Neural cell (in vitro differentiated cells): ENCODE measurements around the gene EEF2K.

Source experiments
- EP300 ChIP-seq: fragments of 450-650 bp; conservative IDR thresholded peaks from 2 replicates; pipeline ENCODE4 v1.6.1; 2014; ENCODE audit warnings: antibody characterized with exemption, mild to moderate bottlenecking, moderate library complexity; ENCODE audit not compliant: poor library complexity, severe bottlenecking
- EZH2 ChIP-seq: fragments of 200-600, 300-800 bp; shearing (Covaris generic), sonication (generic); IDR thresholded peaks from 2 replicates; pipeline ENCODE4 v1.6.1; 2014; ENCODE audit warnings: antibody characterized with exemption, low read length, borderline replicate concordance, mild to moderate bottlenecking; ENCODE audit not compliant: insufficient read depth, poor library complexity, severe bottlenecking
- POLR2AphosphoS5 ChIP-seq: IDR thresholded peaks from 2 replicates; pipeline ENCODE4 v1.6.1; 2012
- RAD21 ChIP-seq: fragments of 450-650 bp; conservative IDR thresholded peaks from 2 replicates; pipeline ENCODE4 v1.6.1; 2014; ENCODE audit warnings: antibody characterized with exemption, mild to moderate bottlenecking, moderate library complexity
- TAF1 ChIP-seq: IDR thresholded peaks from 2 replicates; pipeline ENCODE4 v1.6.1; 2012; ENCODE audit warnings: low read depth
- TF ChIP-seq, protein P1 (sequence below): IDR thresholded peaks from 2 replicates; pipeline ENCODE4 v1.6.1; 2012; ENCODE audit warnings: borderline replicate concordance
- TF ChIP-seq, protein P2 (sequence below): fragments of 450-650 bp; IDR thresholded peaks from 2 replicates; pipeline ENCODE4 v1.5.1; 2014; ENCODE audit warnings: antibody characterized with exemption, mild to moderate bottlenecking, moderate library complexity; ENCODE audit not compliant: poor library complexity, severe bottlenecking

DNA sequence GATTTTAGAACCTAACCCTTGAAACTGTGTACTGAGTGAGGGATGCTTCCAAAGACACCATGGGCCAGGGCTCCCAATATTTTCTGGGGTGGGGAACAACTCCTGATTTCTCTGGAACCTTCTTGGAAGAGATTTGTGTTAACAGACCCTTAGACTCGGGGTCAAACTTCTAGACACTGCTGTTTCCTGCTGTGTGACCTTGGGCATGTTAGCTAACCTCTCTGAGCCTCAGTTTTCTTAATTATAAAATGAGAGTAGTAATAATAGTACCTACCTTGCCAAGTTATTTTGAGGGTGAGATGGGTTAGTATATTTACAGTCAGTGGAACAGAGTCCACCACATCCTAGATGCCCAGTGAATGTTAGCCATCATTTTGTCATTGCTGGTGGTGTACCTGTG lies 109.9 kb downstream of the EEF2K start:
- TF ChIP-seq, protein P1, sequence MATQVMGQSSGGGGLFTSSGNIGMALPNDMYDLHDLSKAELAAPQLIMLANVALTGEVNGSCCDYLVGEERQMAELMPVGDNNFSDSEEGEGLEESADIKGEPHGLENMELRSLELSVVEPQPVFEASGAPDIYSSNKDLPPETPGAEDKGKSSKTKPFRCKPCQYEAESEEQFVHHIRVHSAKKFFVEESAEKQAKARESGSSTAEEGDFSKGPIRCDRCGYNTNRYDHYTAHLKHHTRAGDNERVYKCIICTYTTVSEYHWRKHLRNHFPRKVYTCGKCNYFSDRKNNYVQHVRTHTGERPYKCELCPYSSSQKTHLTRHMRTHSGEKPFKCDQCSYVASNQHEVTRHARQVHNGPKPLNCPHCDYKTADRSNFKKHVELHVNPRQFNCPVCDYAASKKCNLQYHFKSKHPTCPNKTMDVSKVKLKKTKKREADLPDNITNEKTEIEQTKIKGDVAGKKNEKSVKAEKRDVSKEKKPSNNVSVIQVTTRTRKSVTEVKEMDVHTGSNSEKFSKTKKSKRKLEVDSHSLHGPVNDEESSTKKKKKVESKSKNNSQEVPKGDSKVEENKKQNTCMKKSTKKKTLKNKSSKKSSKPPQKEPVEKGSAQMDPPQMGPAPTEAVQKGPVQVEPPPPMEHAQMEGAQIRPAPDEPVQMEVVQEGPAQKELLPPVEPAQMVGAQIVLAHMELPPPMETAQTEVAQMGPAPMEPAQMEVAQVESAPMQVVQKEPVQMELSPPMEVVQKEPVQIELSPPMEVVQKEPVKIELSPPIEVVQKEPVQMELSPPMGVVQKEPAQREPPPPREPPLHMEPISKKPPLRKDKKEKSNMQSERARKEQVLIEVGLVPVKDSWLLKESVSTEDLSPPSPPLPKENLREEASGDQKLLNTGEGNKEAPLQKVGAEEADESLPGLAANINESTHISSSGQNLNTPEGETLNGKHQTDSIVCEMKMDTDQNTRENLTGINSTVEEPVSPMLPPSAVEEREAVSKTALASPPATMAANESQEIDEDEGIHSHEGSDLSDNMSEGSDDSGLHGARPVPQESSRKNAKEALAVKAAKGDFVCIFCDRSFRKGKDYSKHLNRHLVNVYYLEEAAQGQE, result no peak
- TF ChIP-seq POLR2AphosphoS5 (no peak), RAD21 (no peak), TAF1 (no peak), EP300 (no peak), EZH2 (no peak)
- TF ChIP-seq, protein P2, sequence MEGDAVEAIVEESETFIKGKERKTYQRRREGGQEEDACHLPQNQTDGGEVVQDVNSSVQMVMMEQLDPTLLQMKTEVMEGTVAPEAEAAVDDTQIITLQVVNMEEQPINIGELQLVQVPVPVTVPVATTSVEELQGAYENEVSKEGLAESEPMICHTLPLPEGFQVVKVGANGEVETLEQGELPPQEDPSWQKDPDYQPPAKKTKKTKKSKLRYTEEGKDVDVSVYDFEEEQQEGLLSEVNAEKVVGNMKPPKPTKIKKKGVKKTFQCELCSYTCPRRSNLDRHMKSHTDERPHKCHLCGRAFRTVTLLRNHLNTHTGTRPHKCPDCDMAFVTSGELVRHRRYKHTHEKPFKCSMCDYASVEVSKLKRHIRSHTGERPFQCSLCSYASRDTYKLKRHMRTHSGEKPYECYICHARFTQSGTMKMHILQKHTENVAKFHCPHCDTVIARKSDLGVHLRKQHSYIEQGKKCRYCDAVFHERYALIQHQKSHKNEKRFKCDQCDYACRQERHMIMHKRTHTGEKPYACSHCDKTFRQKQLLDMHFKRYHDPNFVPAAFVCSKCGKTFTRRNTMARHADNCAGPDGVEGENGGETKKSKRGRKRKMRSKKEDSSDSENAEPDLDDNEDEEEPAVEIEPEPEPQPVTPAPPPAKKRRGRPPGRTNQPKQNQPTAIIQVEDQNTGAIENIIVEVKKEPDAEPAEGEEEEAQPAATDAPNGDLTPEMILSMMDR, result no peak
